Measurements from ENCODE around the gene TNIK.

TNIK gene

GRCh38 chr3:171282041-171282440 is 178.2 kb downstream of the TNIK start:
- DNase-seq (ENCODE audit: low spot score) = no peak

GRCh38 chr3:171281256-171281992 is 178.8 kb downstream of the TNIK start:
- DNase-seq (ENCODE audit: low spot score) = no peak

GRCh38 chr3:171279972-171280371 is 180.2 kb downstream of the TNIK start:
- DNase-seq (ENCODE audit: low spot score) = no peak

DNA sequence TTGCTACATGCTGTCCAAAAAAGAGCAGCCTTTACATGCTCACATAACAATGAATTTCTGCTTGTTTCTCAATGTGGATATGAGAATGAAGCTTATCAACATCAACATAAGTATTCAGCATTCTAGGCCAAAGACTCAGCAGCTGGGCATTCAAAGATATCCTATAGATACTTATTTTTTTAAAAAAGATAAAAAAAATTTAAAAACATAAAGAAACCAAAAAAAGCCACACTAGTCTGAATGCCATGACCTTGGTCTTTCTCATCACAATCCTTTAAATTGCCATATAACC is 182.0 kb downstream of the TNIK start:
- DNase-seq (ENCODE audit: low spot score) = no peak

DNA sequence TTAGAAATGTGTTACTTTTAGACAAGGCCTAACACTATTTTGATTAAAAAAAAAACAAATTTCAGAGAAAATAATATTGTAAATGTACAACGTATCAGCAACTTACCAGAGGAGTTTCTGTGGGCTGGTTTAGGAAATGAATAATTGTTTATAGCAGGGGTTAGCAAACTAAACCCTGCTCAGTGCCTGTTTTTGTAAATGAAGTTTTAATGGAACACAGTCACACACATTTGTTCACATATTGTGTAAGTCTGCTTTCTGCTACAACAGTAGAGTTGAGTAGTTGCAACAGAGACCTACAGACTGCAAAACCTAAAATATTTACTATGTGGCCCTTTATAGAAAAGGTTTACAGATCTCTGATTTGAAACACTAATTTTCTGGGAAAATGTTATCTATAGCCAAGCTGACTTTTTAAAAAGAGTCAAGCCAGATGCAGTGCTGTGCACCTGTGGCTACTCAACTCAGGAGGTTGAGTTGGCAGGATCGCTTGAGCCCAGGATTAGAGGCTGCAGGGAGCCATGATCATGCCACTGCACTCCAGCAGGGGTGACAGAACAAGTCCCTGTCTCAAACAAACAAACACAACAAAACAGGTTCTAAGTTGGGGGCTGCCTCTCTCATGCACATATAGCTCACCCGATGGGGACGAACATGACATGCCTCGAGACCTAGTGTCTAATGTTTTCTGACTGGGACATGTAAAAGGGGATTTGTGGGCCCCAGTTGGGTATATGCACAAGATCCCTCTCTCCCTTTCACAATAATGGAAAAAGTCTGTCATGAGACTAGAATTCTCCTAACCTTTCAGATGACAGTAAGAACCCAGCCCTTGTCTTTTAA is 182.5 kb downstream of the TNIK start:
- DNase-seq (ENCODE audit: low spot score) = no peak

- DNase-seq (ENCODE audit: low spot score) = no peak
Measured at GRCh38 chr3:171276923-171277322, 183.3 kb downstream of the TNIK start.

GRCh38 chr3:171274222-171274621 is 186.0 kb downstream of the TNIK start:
- DNase-seq (ENCODE audit: low spot score) = no peak

DNA sequence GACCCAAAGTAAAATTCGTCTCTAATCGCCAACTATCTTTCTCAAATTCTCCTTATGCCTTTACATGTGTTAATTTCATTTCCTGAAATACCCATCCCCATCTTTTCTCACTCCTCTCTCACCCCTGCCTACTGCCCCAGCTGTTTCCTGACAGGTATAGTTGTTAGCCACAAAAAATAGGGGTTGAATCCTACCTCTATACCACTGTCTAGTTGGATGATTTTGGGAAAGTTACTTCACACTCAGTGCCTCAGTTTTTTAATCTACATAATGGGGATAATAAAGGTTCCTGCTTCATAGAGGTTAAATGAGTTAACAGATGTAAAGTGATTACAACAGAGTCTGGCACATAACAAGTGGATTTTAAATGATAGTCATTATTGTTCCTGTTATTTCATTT is 189.7 kb downstream of the TNIK start:
- DNase-seq (ENCODE audit: low spot score) = no peak

GRCh38 chr3:171269542-171269941 is 190.7 kb downstream of the TNIK start:
- no peak for DNase-seq (ENCODE audit: low spot score)

DNA sequence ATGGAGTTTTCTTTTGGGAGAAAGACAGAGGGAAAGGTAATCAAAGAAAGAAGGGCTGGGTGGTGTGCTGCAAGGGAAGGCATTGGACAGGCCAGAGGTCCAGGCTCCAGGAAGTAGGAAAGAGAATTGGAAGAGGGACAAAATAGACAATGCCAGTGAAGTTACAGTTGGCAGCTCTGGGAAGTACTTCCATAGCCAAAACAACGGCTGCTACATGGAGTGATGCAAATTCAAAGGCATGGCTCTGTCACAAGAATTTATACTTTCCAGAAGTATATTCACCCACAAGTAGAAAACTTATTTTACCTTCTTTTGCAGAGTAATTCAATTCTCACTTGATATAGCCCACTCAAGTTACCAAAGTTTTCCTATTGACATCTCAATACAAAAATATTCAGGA is 191.5 kb downstream of the TNIK start:
- DNase-seq (ENCODE audit: low spot score) = no peak

DNA sequence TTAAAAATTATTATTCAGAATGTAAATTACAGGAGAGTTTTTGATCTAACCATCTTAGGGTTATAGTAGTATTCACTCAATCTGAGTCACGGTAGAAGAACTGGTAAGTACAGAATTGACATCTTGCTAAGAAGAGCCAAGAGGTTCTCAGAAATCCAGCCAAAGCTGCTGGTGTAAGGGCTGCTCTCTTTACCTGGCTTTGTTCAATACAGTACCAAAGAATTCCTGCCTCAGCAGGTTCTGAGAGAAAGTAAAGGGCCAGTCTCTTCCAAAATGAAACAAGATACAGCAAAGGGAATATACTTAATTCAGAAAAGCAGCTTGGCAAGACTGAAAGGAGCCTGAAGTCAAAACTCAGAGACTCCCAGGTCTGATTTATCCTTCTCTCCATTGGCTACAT is 193.1 kb downstream of the TNIK start:
- no peak for DNase-seq (ENCODE audit: low spot score)

- no peak for DNase-seq (ENCODE audit: low spot score)
Measured at GRCh38 chr3:171266740-171267073, 193.5 kb downstream of the TNIK start.

DNA sequence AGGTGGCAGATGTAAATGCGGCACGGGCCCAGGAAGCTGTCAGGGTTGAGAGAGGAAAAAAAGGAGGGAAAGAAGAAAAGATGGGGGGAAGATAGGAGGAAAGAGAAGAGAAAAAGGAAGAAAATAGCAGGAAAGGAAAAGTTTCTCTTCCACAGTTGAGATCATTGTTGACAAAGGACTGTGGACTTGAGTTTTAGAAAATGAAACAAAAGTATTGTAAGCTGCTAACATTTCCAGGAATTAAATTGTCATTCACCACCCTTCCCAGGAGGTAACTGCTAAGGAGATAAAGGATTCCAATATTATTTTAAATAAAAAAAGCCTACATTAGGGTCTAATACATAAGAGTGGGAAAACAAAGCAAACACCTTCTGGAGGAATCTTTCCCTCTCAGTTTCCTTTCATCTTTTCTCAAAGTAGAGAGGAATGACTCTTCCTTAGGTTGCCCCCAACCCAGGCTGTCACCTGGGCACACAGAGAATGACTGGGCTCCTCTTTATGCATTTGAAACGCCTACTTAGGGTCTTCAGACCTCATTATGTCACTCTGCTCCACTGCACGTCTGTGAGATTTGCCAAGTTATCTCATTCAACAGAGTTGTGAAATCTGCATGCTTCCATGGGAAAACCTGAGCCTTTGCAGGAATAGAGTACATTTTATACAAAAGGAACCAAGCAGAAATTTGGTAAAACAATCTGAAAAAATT is 194.0 kb downstream of the TNIK start:
- peak; percentile 58 for DNase-seq (ENCODE audit: low spot score)

DNA sequence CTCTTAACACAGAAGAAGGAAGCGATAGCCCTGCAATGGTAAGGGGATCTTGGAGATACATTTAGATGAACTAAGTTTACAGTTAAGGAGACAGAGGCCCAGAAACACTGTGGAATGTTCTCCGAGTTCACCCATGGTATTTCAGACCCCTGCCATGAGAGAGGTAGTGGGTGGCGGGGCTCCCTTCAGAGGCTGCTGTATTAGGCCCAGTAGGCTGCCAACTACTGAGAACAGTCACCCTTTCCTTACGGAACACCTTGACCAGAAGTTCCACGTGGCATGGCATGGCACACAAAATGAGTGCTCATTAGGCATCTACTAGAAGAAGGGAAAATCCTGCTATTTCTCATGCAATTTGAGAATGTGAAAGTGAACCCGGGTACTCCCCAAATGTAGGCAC is 195.4 kb downstream of the TNIK start:
- no peak for DNase-seq (ENCODE audit: low spot score)

- no peak for DNase-seq (ENCODE audit: low spot score)
Measured at GRCh38 chr3:171262431-171262830, 197.8 kb downstream of the TNIK start.

DNA sequence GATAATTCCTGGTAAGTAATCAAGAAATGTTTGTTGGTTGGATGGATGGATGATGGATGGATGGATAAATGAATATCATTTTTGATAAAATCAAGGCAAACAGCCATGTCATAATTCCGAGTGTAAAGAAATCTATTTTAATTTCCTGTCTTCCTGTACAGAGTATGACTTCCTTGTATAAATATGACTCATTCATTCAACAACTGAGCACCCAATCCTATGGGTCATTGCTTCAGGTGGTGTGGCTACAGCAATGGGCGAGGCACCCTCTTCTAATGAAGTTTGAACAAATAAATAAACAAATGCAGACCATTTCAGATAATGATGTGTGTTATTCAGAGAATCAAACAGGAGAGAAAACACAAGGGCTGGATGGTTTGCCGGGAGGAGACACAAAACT is 198.7 kb downstream of the TNIK start:
- no peak for DNase-seq (ENCODE audit: low spot score)

- DNase-seq (ENCODE audit: low spot score) = no peak
Measured at GRCh38 chr3:171260899-171261298, 199.3 kb downstream of the TNIK start.

DNA sequence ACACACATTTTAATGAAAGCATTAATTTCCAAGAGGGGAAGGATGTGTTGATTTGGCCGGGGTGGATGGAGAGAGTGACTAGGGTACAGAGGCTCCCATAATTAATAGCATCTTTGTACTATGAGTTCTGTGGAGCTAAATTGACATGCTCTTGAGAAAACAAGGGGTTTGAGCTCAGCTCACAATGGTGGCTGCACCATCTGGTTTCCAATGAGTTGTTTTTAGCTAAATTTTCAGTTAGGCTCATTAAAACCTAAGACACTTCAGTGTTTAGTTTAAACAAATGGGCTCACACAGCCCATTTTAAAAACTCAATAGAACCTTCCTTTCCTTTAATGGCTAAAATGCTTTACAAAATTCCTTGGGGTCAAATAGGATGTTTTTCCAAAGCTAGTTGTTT is 199.7 kb downstream of the TNIK start:
- peak; percentile 57 for DNase-seq (ENCODE audit: low spot score)

GRCh38 chr3:171258316-171258715 is 201.9 kb downstream of the TNIK start:
- DNase-seq (ENCODE audit: low spot score) = no peak

DNA sequence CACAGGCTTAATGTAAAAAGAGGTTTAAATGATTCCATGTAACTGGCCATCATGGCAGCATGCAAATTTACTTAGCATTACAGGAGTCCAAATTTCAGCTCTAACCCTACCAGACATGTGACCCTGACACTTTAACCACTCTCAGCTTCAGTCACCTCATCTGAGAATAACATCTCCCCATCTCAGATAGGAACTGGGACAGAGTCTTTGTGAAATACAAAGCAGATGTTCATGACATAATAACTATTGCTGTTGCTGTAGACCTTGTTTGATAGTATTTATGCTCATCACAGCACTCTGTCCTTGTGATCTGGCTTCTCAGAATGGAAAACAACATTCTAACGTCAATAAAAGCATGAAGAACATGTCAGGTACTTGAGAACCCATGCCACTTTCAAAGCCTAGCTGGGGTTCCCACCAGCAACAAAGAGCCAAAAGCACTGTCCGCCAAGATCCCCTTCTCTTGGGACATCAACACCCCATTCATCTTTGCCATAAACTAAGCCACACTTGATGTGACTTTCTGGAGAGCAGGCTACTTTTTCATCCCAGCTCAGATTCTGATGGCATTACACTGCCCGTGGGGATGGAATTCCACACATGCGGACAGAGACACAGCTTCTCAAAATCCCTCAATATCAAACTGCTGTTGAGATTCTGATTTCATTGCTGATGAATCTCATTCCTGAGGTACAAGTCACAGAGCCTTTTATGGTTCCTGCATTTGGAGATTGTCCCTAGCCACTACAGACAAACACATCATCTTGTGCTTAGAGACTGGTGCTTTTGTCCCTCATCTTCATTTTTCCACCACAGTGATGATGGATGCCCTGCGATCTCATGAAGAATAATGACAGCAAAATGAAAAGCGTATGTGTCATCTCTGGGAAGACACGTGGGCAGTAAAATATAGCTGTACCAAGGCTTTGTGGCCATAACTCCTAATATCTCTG is 202.7 kb downstream of the TNIK start:
- no peak for DNase-seq (ENCODE audit: low spot score)

- DNase-seq (ENCODE audit: low spot score) = no peak
Measured at GRCh38 chr3:171256445-171257250, 203.6 kb downstream of the TNIK start.

Data from putamen (tissue), 1 donor.